HG02588 (cell line): ENCODE data around the gene HNRNPA1.

Experiments
- ATAC-seq: cut with Tn5 transposase; IDR thresholded peaks from one replicate; pipeline ENCODE4 v1.9.1; 2021; ENCODE audit warnings: mild to moderate bottlenecking, moderate library complexity; ENCODE audit not compliant: unreplicated experiment

HNRNPA1 gene

GRCh38 chr12:54331461-54331860 lies 50.9 kb downstream of the HNRNPA1 start:
- no peak for ATAC-seq

GRCh38 chr12:54333420-54334034 lies 53.0 kb downstream of the HNRNPA1 start:
- no peak for ATAC-seq
